ENCODE data around the gene RAPGEF4. TPM values are rescaled to one million over a fixed set of nuclear protein-coding genes. Genes with fewer than 3 reads are reported as not detected.

RAPGEF4 gene
- total RNA-seq, 6 experiments from 2014 or later = 9.5 to 18.4 (median 14.7) TPM

DNA sequence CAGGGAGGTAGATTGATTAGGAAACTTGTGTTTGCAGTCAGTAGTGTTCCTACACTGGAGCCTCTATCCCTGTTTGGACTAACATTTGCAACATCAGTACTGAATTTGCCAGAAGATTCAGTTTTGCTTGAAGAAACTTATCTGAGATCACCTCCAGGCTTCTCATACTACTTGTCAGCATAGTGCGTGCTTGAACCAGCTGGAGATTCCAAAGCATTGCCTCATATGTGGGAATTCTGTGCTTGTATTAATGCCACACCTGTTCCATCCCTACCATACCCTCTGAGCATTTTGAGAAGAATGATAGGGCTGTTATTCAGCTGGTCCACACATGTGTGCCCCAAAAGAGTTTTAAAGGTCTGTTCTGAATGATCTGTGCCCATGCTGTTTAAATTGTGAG is 148.7 kb downstream of the RAPGEF4 start:
- Histone ChIP-seq H3K9me3 (no peaks in the 10 kb centered on the region), H3K36me3 (no peaks in the 10 kb centered on the region), H3K4me1 (no peaks in the 10 kb centered on the region), H3K27ac (no peak overlapping the region), H3K27me3 (no peaks in the 10 kb centered on the region), H3K4me3 (no peak overlapping the region)
- no peak for TF ChIP-seq POLR2A (IDR thresholded peaks at IDR 0.05)
- TF ChIP-seq, protein P1, sequence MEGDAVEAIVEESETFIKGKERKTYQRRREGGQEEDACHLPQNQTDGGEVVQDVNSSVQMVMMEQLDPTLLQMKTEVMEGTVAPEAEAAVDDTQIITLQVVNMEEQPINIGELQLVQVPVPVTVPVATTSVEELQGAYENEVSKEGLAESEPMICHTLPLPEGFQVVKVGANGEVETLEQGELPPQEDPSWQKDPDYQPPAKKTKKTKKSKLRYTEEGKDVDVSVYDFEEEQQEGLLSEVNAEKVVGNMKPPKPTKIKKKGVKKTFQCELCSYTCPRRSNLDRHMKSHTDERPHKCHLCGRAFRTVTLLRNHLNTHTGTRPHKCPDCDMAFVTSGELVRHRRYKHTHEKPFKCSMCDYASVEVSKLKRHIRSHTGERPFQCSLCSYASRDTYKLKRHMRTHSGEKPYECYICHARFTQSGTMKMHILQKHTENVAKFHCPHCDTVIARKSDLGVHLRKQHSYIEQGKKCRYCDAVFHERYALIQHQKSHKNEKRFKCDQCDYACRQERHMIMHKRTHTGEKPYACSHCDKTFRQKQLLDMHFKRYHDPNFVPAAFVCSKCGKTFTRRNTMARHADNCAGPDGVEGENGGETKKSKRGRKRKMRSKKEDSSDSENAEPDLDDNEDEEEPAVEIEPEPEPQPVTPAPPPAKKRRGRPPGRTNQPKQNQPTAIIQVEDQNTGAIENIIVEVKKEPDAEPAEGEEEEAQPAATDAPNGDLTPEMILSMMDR (IDR thresholded peaks at IDR 0.05) = no peak
- 100% methylated on average over 1 of the region's 1 CpG for WGBS (ENCODE audit: insufficient coverage, low coverage, low lambda C conversion rate, missing lambda C conversion rate)
- no peak for DNase-seq
- ATAC-seq = no peak
- intact Hi-C loops (cut with DNase I) = no loop called here

DNA sequence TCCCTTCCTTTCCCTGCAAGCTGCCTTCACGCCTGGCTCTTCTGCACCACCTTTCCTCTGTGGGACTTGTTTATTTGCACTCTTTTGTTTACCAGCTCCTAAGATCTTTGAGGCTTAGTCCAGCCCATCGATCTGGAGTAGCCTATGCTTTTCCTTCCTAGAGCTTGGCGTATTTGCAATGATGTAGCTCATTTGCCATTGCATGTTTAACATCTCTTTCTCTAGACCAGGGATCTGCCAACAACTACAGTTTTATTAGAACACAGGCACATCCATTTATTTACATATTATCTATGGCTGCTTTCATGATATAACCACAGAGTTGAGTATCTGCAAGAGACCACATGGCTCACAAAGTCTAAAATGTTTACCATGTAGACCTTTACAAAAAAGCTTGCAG is 150.4 kb downstream of the RAPGEF4 start:
- 63% methylated on average over 3 of the region's 3 CpGs for WGBS (ENCODE audit: insufficient coverage, low coverage, low lambda C conversion rate, missing lambda C conversion rate)
- no peaks in the 10 kb centered on the region for H3K4me1 ChIP-seq
- H3K4me3 ChIP-seq = no peak overlapping the region
- intact Hi-C loops (cut with DNase I) = no loop called here
- DNase-seq (no peak), ATAC-seq (no peak)
- no peaks in the 10 kb centered on the region for H3K27me3 ChIP-seq
- no peak for TF ChIP-seq POLR2A (IDR thresholded peaks at IDR 0.05)
- TF ChIP-seq, protein P1 (IDR thresholded peaks at IDR 0.05) = no peak
- no peaks in the 10 kb centered on the region for H3K36me3 ChIP-seq
- H3K27ac ChIP-seq = no peak overlapping the region
- no peaks in the 10 kb centered on the region for H3K9me3 ChIP-seq

DNA sequence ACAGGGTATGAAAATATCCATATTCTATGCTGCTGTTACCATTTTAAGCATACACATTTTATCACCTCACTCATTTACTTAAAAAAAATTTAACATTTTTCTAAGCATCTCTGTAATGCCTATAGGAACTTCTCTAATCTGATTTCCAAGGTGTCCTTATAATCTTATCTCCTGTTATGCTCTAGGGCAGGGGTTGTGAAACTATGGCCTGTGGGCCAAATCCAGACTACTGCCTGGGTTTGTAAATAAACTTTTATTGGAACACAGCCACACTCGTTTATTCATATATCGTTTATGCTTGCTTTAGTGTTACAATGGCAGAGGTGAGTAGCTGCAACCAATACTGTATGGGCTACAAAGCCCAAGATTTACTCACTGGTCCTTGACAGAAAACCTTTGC is 151.6 kb downstream of the RAPGEF4 start:
- H3K27me3 ChIP-seq = no peaks in the 10 kb centered on the region
- peak in 3 of 4 donors; percentile 52 to 58 (median 56) for ATAC-seq
- 8% methylated on average over 2 of the region's 2 CpGs for WGBS (ENCODE audit: insufficient coverage, low coverage, low lambda C conversion rate, missing lambda C conversion rate)
- H3K27ac ChIP-seq = no peak overlapping the region
- TF ChIP-seq, protein P1 (IDR thresholded peaks at IDR 0.05) = no peak
- no peak for TF ChIP-seq POLR2A (IDR thresholded peaks at IDR 0.05)
- H3K4me3 ChIP-seq = no peak overlapping the region
- no peaks in the 10 kb centered on the region for H3K4me1 ChIP-seq
- no peaks in the 10 kb centered on the region for H3K36me3 ChIP-seq
- DNase-seq = no peak
- intact Hi-C loops (cut with DNase I) = no loop called here
- H3K9me3 ChIP-seq = no peaks in the 10 kb centered on the region

DNA sequence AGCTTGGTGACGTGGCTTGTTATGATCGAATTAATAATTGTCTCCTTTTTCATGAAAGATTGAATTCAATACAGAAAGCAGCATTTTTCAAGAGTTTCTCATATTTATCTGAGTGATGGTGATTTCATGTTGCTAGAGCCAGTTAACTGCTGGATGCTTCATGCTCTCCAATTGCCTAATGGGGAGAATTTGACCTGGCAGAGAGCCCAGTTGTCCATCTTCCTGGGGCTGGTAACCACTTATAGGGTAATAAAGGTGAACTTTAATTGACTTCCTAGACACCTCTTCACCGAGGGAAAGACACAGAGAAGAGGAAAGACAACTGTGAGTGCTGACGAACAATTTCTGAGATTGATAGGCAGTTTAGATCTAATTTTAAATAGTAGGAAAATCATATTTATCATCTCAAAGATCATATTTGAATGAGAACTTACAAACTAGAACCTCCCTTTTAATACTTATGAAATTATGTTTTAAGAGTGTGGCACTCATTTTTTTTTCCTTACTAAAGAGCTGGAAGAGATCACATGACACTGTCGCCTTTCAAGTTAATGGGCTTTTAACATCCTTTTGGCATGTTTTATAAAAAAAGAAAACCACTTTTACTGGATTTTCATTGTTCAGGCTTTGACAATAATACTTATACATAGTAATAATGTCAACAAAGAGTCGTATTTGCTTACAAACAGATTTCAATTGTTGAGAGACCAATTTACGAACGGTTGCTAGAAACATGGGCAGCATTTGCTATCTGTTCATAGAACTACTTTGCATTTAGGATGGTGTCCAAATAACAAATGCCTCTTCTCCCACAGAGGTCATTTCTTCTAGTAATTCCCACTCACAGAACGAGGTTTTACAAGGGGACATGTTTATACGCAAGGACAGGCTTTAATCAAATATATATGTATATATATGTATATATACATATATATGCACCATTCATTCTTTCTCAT is 153.3 kb downstream of the RAPGEF4 start:
- DNase-seq = no peak
- Histone ChIP-seq H3K4me1 (no peaks in the 10 kb centered on the region), H3K27ac (no peak overlapping the region), H3K9me3 (no peaks in the 10 kb centered on the region), H3K27me3 (no peaks in the 10 kb centered on the region), H3K36me3 (no peaks in the 10 kb centered on the region), H3K4me3 (no peak overlapping the region)
- intact Hi-C loops (cut with DNase I) = no loop called here
- ATAC-seq = no peak
- TF ChIP-seq POLR2A (IDR thresholded peaks at IDR 0.05) = no peak
- TF ChIP-seq, protein P1 (IDR thresholded peaks at IDR 0.05) = no peak
- 65% methylated on average over 10 of the region's 10 CpGs for WGBS (ENCODE audit: insufficient coverage, low coverage, low lambda C conversion rate, missing lambda C conversion rate)
